Activated naive CD4-positive, alpha-beta T cell treated with anti-CD3 and anti-CD28 coated beads, Interleukin-2, amount 10 ng/mL, durations not matched to agents 7 days and 5 days (primary cell): ENCODE data around the gene KCNIP2.

Source experiments
- CTCF ChIA-PET: fragments of 350-600 bp; sonication (Branson Sonifier 250); formaldehyde crosslinking; loops from one replicate; lab custom pipeline; 2021; ENCODE audit warnings: antibody characterized with exemption; lab: Charles Lee
- DNase-seq: peaks from one replicate; pipeline ENCODE4 v3.0.0-alpha.2; 2020
- H3K27ac Mint-ChIP-seq: one replicate; pipeline ENCODE4 v1.8.0; 2021; ENCODE audit warnings: mild to moderate bottlenecking, moderate library complexity, mixed read lengths
- H3K27me3 Mint-ChIP-seq: one replicate; pipeline ENCODE4 v1.8.0; 2021; ENCODE audit warnings: mild to moderate bottlenecking, mixed read lengths
- H3K36me3 Mint-ChIP-seq: one replicate; pipeline ENCODE4 v1.8.0; 2021; ENCODE audit warnings: mixed read lengths
- H3K4me1 Mint-ChIP-seq: one replicate; pipeline ENCODE4 v1.8.0; 2021; ENCODE audit warnings: mixed read lengths
- H3K4me3 Mint-ChIP-seq: one replicate; pipeline ENCODE4 v1.8.0; 2021; ENCODE audit warnings: mild to moderate bottlenecking, moderate library complexity, mixed read lengths
- H3K9me3 Mint-ChIP-seq: one replicate; pipeline ENCODE4 v1.8.0; 2021; ENCODE audit warnings: mixed read lengths

KCNIP2 gene

DNA sequence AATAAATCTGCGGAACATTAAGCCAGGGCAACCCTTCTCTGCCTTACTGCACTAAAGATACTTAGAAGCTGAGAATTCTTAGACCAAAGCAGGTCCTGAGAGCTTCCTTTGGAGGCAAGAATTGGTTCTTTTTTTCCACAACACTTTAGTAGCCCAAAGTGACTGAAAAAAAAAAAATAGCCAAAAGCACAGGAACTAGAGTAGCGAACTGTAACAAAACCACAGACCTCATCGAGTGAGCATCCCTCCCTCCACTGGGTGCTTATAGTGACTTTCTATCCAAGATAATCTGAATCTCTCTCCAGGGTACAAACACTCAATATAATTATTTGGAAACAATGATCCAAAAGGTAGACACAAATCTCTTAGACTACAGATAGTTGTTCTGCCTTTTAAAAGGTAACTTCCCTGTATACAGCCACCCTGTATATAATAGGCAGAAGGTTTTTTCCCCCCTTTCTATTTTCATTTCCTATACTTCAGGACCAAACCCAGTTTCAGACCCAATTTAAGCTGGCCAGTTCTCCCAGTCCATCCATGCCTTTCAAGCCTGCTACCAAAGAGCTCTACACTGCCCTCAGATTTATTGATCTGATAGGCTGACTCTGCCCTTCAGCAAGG lies 31.6 kb upstream of the KCNIP2 start:
- Mint-ChIP-seq H3K4me3 (no peak overlapping the region), H3K27ac (no peak overlapping the region), H3K9me3 (no peaks in the 10 kb centered on the region), H3K27me3 (no peaks in the 10 kb centered on the region), H3K36me3 (peaks cover 9% of the 10 kb centered on the region), H3K4me1 (peaks cover 17% of the 10 kb centered on the region)
- no peak for DNase-seq
- CTCF ChIA-PET: interaction anchor here (2.4 kb wide), 1 partner anchor 34 kb away, joined by 14 read pairs; no protein-coding TSS in a partner anchor

DNA sequence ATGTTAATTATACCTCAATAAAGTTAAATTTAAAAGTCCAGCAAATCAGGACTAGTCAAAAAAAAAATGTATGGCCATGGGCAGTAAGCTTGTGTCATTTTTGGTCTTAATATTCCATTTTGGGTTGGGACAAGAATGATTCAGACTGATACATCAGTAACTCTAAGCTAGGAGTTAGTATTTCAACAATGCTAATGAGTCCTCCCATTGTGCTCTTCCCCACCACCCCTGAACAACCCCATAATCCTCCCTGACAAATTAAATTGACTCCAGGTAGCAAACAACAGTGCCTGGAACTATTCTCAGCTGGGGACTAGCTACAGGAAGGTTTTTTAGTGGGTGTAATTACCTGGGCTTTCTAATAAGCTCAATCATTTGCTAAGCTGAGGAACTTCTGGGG lies 30.7 kb upstream of the KCNIP2 start:
- CTCF ChIA-PET: interaction anchor here (2.4 kb wide), 1 partner anchor 33 kb away, joined by 14 read pairs; no protein-coding TSS in a partner anchor
- H3K4me1 Mint-ChIP-seq: peaks cover 17% of the 10 kb centered on the region
- H3K27me3 Mint-ChIP-seq: no peaks in the 10 kb centered on the region
- no peak for DNase-seq
- no peak overlapping the region for H3K27ac Mint-ChIP-seq
- peaks cover 6% of the 10 kb centered on the region for H3K36me3 Mint-ChIP-seq
- H3K4me3 Mint-ChIP-seq: no peak overlapping the region
- no peaks in the 10 kb centered on the region for H3K9me3 Mint-ChIP-seq

DNA sequence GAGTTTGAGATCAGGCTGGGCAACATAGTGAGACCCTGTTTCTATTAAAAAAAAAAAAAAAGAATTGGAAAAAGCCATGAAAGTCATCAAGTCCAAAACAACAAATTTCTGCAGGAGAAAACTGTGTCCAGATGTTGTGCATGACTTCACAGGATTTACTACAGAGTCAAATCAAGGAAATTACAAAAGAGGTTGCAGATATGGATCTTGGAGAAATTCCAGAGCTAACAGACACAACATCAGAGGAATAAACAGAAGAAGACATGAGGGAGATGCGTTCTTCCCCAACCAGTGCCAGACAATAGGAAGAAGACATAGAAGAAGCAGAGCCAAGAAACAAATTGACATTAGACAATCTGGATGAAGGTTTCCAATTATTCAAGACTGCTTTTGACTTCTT lies 24.3 kb upstream of the KCNIP2 start:
- CTCF ChIA-PET: interaction anchor here (0.6 kb wide), 1 partner anchor 12 kb away, joined by 3 read pairs; no protein-coding TSS in a partner anchor
- no peaks in the 10 kb centered on the region for H3K27me3 Mint-ChIP-seq
- H3K4me1 Mint-ChIP-seq: no peaks in the 10 kb centered on the region
- no peak for DNase-seq
- no peaks in the 10 kb centered on the region for H3K9me3 Mint-ChIP-seq
- H3K4me3 Mint-ChIP-seq: no peak overlapping the region
- peaks cover 11% of the 10 kb centered on the region for H3K36me3 Mint-ChIP-seq
- H3K27ac Mint-ChIP-seq: no peak overlapping the region

DNA sequence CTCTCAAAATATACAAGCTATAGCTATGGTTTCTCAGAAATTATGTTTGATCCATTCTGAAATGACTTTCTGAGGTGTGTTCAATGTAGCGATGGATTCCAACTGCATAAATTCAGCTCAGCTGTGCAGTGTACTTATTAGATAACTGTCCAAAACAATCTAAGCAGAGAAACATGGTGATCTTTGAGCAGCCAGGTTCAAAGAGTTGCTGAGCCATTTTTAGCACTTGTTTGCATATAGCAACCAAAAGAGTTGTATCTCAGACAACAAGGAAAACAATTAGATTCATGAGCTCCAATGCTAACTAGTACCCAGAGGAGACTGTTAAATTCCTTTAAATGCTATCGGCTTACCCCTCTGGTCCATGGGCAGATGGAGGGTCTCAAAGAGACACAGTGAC lies 15.9 kb upstream of the KCNIP2 start:
- H3K4me1 Mint-ChIP-seq: peaks cover 10% of the 10 kb centered on the region
- peaks cover 26% of the 10 kb centered on the region for H3K36me3 Mint-ChIP-seq
- no peak overlapping the region for H3K4me3 Mint-ChIP-seq
- DNase-seq: no peak
- no peaks in the 10 kb centered on the region for H3K27me3 Mint-ChIP-seq
- CTCF ChIA-PET: interaction anchor here (0.6 to 3.2 kb wide), 8 partner anchors 16 to 213 kb away, joined by 3 to 25 read pairs (median 3); partner anchors contain the start of gene KCNIP2
- H3K9me3 Mint-ChIP-seq: peaks cover 9% of the 10 kb centered on the region
- no peak overlapping the region for H3K27ac Mint-ChIP-seq

DNA sequence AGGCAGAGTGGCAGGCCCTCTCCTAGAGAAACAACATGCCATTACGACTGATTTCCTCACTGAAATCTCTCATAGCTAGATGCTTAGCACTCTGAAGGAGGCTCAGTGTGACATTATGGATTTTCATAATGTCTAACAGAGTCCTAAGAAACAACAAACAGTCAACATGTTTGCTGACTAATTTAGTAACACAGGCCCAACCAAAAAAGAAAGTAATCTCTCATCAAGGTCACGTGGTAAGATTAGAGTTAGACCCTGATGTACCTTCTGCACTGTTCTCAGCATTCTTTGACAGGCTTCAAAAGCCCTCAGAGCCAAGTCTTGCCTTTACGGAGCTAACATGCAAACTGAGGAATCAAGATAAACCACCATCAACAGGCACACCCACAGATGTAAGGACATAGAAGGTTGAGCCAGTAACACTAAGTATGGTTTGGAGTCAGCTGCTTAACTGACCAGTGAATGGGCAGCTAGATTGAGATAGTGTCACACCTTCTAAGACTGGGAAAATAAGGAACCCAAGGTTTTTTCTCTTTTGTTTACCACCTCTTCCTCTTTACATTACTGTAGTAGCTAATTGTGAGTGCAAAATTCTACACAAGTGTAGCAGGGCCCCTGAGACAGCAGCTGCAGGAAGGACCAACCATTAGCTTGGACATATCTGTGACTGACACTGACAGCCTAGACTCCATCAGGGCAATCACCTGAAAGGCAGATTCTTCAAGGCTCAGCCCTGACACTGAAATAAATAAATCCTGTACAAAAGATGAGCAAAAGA lies 15.3 kb upstream of the KCNIP2 start:
- no peaks in the 10 kb centered on the region for H3K27me3 Mint-ChIP-seq
- no peak for DNase-seq
- peaks cover 10% of the 10 kb centered on the region for H3K4me1 Mint-ChIP-seq
- CTCF ChIA-PET: interaction anchor here (0.8 to 3.2 kb wide), 8 partner anchors 10 to 214 kb away, joined by 3 to 25 read pairs (median 4); partner anchors contain the start of gene KCNIP2
- peaks cover 9% of the 10 kb centered on the region for H3K9me3 Mint-ChIP-seq
- peaks cover 22% of the 10 kb centered on the region for H3K36me3 Mint-ChIP-seq
- H3K27ac Mint-ChIP-seq: no peak overlapping the region
- H3K4me3 Mint-ChIP-seq: no peak overlapping the region

DNA sequence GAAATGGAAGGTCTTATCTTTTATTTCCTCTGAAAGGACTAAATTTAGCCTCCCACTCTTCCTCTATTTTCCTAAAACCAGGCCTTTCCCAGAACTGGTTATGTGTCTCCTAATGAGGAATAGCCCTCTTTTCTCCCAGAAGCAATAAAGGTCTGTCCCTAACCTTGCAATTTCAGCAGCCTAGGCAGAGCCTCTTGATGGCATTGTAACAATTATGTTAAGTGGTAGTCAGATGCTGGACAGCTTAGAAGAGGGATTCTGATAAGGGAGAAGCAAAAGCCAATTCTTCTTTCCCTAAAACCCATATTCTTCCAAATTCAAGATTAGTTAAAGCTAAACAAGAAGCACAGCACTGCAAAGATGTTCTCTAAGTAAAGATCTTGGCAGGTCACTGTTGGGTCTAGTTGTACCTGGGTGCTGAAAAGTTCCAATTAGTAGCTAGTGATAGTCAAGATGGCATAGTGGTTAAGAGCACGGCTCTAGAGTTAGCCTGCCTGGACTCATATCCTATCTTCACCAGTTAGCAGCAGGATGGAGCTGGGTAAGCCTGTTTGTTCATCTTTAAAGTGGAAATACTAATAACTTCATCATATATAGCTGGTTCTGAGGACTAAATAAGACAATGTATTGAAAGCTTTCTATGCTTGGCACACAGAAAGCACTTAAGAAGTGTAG lies 14.3 kb upstream of the KCNIP2 start:
- DNase-seq: no peak
- CTCF ChIA-PET: interaction anchor here (1.1 to 3.2 kb wide), 3 partner anchors 9 to 33 kb away, joined by 3 to 25 read pairs (median 6); no protein-coding TSS in a partner anchor
- Mint-ChIP-seq H3K4me3 (no peak overlapping the region), H3K36me3 (peaks cover 22% of the 10 kb centered on the region), H3K27me3 (no peaks in the 10 kb centered on the region), H3K9me3 (peaks cover 9% of the 10 kb centered on the region), H3K27ac (no peak overlapping the region), H3K4me1 (peaks cover 10% of the 10 kb centered on the region)

DNA sequence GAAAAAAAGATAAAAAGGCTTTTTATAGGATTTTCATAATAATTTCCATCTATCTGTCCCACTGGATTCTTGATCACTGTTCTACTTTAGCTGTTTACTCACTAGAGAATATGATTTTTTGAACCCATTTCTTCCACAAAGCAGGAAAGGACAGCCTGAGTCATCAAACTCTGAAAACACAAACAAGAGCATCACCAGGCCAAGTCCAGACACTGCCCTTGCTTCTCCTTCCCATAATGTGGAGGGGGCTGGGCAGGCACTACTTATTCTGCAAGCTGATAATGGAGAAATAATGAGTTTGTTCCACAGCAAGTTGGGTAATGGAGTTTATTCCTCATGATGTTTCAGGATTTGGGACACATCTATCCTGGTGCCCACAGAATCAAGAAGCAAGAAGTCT lies 13.0 kb upstream of the KCNIP2 start:
- Mint-ChIP-seq H3K36me3 (peaks cover 16% of the 10 kb centered on the region), H3K27me3 (no peaks in the 10 kb centered on the region), H3K27ac (no peak overlapping the region), H3K9me3 (peaks cover 9% of the 10 kb centered on the region), H3K4me1 (peaks cover 10% of the 10 kb centered on the region), H3K4me3 (no peak overlapping the region)
- CTCF ChIA-PET: no interaction called here
- no peak for DNase-seq

DNA sequence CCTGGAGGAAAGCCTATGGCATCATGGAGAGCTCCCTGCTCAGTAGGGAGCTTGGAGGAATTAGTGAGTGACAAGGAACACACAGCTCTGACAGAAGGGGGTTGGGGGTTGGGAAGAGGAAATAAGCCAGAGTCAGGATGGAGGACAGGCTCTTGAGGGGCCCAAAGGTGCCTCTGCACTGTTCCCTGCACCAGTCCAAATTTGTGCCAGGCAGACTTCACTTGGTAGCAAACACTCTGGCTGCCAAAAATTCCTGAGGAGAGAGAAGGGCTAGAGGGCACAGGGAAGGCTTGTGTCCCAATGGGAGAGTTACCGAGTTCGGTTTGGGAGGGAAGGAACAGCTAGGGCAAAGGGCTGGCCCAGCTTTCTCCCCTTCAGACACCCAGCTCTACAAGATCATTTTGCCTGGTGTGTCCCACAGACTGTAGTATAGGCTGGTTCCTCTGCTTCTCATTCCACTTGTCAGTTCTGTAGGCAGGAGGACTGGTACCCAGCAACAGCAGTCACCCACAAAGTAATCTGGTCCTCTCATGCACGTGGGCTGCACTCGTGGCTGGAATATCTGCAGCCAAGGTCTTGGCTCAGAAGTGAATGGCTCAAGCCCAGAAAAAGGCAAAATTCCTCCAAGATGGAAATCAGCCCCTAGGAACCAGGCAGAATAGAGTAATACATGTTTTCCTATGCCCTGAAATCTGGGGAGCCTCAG lies 8.0 kb upstream of the KCNIP2 start:
- Mint-ChIP-seq H3K27ac (no peak overlapping the region), H3K27me3 (no peaks in the 10 kb centered on the region), H3K4me3 (no peak overlapping the region), H3K36me3 (peaks cover 7% of the 10 kb centered on the region), H3K9me3 (no peaks in the 10 kb centered on the region), H3K4me1 (no peaks in the 10 kb centered on the region)
- DNase-seq: no peak
- CTCF ChIA-PET: interaction anchor here (3.2 kb wide), 1 partner anchor 10 kb away, joined by 17 read pairs; no protein-coding TSS in a partner anchor

DNA sequence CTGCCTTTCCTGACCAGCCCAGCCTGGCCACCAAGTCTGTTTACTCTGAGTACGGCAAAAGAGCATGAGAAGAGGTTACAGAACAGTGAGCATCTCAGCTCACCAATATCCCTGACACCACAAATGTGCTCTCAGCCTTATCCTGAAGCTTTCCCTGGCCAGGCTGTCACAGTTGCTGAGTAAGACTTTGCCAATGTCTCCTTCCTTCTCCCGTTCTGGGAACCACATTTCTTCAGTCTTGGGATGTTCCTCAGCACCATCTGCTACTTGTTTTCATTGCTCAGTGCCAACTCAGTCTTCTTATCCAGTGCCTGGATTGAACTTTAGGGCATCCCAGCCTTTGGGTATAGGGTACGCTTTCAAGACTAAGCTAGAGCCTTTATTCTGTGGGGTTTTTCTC lies 7.1 kb upstream of the KCNIP2 start:
- Mint-ChIP-seq H3K9me3 (no peaks in the 10 kb centered on the region), H3K27me3 (no peaks in the 10 kb centered on the region), H3K36me3 (peaks cover 9% of the 10 kb centered on the region), H3K27ac (no peak overlapping the region), H3K4me1 (no peaks in the 10 kb centered on the region), H3K4me3 (no peak overlapping the region)
- DNase-seq: no peak
- CTCF ChIA-PET: interaction anchor here (0.7 to 3.2 kb wide), 3 partner anchors 10 to 159 kb away, joined by 3 to 17 read pairs (median 3); no protein-coding TSS in a partner anchor

DNA sequence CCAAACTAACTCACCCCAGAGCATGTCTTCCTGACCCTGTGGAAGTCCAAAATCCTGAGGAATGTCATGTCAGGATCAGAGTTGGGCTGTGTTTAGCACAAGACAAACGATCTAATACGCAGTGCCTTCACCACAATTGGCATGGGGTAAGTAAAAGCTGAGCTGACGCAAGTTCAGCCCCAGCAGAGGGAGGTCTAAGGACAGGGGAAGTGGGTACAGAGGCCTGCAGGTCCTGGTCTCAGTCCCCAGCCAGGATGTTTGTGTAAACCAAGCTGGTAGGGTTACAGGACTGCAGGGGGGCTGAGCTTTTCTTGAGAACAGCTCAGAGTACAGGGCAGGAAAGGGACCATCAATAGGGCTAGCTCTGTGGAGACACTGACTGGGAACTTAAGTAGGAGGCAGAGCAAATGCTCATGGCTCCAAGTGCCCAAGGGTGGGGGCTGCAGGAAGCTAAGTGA lies 5.3 kb upstream of the KCNIP2 start:
- peaks cover 12% of the 10 kb centered on the region for H3K27me3 Mint-ChIP-seq
- H3K27ac Mint-ChIP-seq: no peak overlapping the region
- H3K9me3 Mint-ChIP-seq: no peaks in the 10 kb centered on the region
- CTCF ChIA-PET: interaction anchor here (0.7 to 2.1 kb wide), 4 partner anchors 8 to 161 kb away, joined by 3 to 6 read pairs (median 6); no protein-coding TSS in a partner anchor
- no peak for DNase-seq
- H3K4me1 Mint-ChIP-seq: peaks cover 6% of the 10 kb centered on the region
- H3K4me3 Mint-ChIP-seq: no peak overlapping the region
- peaks cover 15% of the 10 kb centered on the region for H3K36me3 Mint-ChIP-seq

DNA sequence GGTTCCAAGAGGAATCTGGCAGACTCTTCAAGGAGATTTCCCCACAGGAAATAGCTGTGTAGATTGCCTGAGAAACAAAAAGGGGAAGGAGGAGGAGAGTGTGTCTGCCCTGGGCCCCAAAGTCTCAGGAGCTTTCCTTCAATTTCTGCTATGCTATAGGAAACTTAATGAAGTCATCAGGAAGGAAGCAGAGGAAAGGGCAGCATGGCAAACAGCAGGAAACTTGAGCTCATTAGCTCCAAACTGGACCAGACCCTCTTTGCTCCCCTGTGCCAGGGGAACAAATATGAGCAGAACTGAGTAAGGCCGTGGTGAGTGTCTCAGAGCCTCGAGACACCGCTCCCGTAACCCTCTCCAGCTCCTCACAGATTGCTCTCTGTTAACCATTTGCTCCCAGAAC lies 4.8 kb upstream of the KCNIP2 start:
- DNase-seq: no peak
- CTCF ChIA-PET: interaction anchor here (1.4 to 2.1 kb wide), 3 partner anchors 10 to 162 kb away, joined by 5 to 6 read pairs (median 6); no protein-coding TSS in a partner anchor
- Mint-ChIP-seq H3K4me1 (peaks cover 8% of the 10 kb centered on the region), H3K27me3 (peaks cover 16% of the 10 kb centered on the region), H3K27ac (no peak overlapping the region), H3K9me3 (no peaks in the 10 kb centered on the region), H3K4me3 (no peak overlapping the region), H3K36me3 (peaks cover 15% of the 10 kb centered on the region)

DNA sequence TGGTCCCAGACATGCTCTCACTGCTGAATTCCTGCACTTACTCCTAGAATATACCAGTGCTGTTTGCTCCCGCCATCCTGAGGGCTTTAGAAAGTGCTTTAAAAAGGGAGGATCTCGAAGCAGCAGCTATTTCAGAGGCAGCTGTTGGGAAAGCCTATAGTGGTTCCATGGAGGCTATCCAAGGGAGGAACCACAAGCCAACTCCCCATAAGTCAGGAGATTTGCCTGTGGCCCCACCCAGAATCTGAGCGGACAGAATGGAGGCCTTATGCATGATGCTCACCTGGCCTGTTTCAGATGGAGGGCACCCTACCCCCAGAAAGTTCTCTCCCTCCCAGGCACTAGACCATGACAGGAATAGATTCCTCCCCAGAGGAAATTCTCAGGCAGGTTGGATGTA lies 2.3 kb upstream of the KCNIP2 start:
- H3K27me3 Mint-ChIP-seq: peaks cover 41% of the 10 kb centered on the region
- H3K4me3 Mint-ChIP-seq: no peak overlapping the region

DNA sequence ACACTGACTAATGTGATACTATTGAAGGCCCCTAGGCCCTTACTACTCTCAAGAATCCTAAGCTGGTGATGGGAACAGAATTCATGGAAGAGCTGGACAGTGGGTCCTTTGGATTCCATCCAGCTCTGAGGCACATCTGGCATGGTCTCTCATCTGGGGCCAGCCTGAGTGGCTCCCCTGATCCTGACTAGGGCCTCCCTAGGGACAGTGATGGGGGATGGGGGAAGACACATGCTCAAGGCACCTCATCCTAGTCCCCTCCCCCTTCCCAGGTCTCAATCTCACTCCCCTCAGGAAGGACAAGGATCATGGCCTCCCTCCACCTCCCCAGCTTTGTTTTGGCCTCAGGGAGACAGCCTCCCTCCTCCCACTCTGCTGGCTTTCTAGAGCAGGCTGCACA lies 1.8 kb downstream of the KCNIP2 start:
- Mint-ChIP-seq H3K9me3 (no peaks in the 10 kb centered on the region), H3K4me3 (no peak overlapping the region), H3K36me3 (peaks cover 9% of the 10 kb centered on the region), H3K27ac (no peak overlapping the region), H3K27me3 (peaks cover 57% of the 10 kb centered on the region), H3K4me1 (peaks cover 45% of the 10 kb centered on the region)
- DNase-seq: no peak
- CTCF ChIA-PET: interaction anchor here (0.9 to 3.8 kb wide), 31 partner anchors 10 to 344 kb away, joined by 3 to 95 read pairs (median 5); partner anchors contain the start of genes HPS6 and OGA

More for the DNA sequence above, 2.3 kb upstream of the KCNIP2 start:
- Mint-ChIP-seq H3K9me3 (no peaks in the 10 kb centered on the region), H3K4me1 (peaks cover 28% of the 10 kb centered on the region), H3K27ac (no peak overlapping the region), H3K36me3 (peaks cover 15% of the 10 kb centered on the region)
- no peak for DNase-seq
- CTCF ChIA-PET: no interaction called here
